DND-41 (cell line): ENCODE data around the gene SMARCD2.
"Not testable (repeated sequence)": the region's sequence is repeated elsewhere in the genome, so short reads cannot be mapped to it uniquely, and the experiment has no call there.

Experiments
- EZH2 ChIP-seq: IDR thresholded peaks from 3 replicates; pipeline ENCODE4 v1.6.1; 2012; ENCODE audit warnings: borderline replicate concordance, low read depth, mild to moderate bottlenecking, moderate library complexity, low read length, inconsistent platforms; ENCODE audit not compliant: severe bottlenecking
- TF ChIP-seq, protein P1 (sequence below): IDR thresholded peaks from 2 replicates; pipeline ENCODE4 v1.5.1; 2012; ENCODE audit warnings: borderline replicate concordance, low read length, moderate library complexity, mild to moderate bottlenecking; ENCODE audit not compliant: poor library complexity, severe bottlenecking; ENCODE audit errors: extremely low read depth

DNA sequence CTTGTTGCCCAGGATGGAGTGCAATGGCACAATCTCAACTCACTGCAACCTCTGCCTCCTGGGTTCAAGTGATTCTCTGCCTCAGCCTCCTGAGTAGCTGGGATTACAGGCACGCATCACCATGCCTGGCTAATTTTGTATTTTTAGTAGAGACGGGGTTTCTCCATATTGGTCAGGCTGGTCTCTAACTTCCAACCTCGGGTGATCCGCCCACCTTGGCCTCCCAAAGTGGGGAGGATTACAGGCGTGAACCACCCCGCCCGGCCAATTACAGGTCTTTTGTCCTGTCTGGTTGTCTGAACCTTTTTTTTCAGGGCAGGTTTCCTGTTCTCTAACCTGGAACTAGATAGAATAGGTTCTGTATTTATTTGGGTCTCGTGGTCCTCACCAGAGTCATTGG lies 13.9 kb upstream of the SMARCD2 start:
- TF ChIP-seq, protein P1, sequence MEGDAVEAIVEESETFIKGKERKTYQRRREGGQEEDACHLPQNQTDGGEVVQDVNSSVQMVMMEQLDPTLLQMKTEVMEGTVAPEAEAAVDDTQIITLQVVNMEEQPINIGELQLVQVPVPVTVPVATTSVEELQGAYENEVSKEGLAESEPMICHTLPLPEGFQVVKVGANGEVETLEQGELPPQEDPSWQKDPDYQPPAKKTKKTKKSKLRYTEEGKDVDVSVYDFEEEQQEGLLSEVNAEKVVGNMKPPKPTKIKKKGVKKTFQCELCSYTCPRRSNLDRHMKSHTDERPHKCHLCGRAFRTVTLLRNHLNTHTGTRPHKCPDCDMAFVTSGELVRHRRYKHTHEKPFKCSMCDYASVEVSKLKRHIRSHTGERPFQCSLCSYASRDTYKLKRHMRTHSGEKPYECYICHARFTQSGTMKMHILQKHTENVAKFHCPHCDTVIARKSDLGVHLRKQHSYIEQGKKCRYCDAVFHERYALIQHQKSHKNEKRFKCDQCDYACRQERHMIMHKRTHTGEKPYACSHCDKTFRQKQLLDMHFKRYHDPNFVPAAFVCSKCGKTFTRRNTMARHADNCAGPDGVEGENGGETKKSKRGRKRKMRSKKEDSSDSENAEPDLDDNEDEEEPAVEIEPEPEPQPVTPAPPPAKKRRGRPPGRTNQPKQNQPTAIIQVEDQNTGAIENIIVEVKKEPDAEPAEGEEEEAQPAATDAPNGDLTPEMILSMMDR = not testable (repeated sequence)
- TF ChIP-seq EZH2 = not testable (repeated sequence)
